Bone marrow (tissue), 2 donors: Measurements from ENCODE around the gene UTS2.

Experiments used
- DNase-seq, 2 donors: peaks; one replicate each; lab custom pipeline; 2025; lab: John Stamatoyannopoulos, UW

UTS2 gene, protein sequence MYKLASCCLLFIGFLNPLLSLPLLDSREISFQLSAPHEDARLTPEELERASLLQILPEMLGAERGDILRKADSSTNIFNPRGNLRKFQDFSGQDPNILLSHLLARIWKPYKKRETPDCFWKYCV

GRCh38 chr1:7852804-7853683 lies at the start of gene UTS2:
UTS2 (minus strand) TSS chr1:7853065; CDS start chr1:7853003, 62 bp downstream.
- no peak for DNase-seq

DNA sequence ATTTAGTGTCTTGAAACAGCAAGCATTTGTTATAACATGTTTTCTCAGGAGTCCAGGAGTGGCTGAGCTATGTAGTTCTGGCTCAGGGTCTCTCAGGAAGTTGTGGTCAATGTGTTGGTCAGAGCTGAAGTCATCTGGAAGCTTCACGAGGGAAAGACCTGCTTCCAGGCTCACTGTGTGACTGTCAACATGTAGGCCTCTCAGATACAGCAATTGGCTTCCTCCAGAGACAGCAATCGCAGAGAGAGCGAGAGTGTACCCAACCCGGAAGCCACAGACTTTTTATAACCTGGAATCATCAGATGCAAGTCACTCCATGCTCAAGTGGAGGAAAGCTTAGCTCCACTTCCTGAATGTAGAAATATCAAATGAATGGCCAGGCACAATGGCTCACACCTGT lies 46.9 kb upstream of the UTS2 start:
- no peak for DNase-seq

DNA sequence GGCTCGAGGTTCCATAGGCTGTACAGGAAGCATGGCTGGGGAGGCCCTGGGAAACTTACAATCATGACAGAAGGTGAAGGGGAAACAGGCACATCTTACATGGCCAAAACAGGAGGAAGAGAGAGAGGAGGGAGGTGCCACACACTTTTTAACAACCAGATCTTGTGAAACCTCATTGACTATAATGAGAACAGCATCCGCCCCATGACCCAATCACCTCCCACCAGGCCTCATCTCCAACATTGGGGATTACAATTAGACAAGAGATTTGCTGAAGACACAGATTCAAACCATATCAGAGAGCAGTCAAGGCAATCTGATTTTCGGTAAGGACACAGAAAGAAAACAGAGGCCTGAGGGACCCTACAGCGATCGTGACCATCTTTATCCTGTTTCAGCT lies 46.1 kb upstream of the UTS2 start:
- DNase-seq: no peak

DNA sequence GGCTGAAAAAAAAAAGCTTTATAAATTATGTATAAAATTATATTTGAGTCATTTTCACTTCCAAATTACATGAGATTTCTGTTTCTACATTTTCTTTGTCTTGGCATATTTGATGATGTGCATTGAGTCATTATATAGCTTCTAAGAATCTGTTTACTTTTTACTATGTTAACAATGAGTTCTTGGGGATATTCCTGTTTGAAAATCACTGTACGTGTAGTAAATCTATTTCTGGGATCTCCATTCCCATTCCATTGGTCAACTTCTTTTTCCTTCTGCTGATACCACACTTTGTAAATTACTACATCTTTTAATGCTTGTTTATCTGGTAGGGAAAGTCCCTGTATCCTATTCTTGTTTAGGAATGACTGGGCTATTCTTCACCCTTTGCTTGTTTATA lies 44.1 kb upstream of the UTS2 start:
- no peak for DNase-seq

GRCh38 chr1:7893529-7894180 lies 40.8 kb upstream of the UTS2 start:
- DNase-seq: no peak

DNA sequence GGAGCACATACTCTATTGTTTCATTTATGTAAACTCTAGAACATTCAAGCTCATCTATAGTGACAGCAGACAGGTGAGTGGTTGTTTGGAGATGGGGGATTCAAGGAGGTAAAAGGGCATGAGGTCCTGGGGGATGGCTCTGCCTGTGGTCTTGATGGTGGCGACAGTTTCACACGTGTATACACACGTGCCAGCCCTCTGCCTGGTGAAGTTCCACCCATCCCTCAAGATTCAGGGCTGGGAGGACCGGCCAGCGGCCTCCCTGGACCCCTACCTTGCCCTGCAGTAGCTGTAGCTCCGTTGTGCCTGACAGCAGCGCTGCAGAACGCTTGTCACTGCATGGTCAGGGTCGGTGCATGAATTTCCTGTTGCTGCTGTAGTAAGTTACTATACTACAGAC lies 38.9 kb upstream of the UTS2 start:
- no peak for DNase-seq

DNA sequence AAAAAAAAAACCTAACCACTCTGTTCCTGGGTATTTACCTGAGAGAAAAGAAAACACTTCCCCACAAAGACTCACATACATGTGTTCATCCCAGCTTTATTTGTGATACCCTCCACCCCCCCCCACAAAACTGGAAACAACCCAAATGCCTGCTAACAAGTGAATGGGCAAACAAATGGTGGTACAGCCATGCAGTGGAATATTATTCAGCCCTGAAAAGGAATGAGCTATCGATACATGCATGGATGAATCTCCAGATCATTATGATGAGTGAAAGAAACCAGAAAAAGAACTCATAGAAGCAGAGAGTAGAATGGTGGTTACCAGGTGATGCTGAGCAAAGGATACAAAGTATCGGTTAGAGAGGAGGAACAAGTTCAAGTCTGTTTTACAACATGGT lies 38.0 kb upstream of the UTS2 start:
- no peak for DNase-seq

DNA sequence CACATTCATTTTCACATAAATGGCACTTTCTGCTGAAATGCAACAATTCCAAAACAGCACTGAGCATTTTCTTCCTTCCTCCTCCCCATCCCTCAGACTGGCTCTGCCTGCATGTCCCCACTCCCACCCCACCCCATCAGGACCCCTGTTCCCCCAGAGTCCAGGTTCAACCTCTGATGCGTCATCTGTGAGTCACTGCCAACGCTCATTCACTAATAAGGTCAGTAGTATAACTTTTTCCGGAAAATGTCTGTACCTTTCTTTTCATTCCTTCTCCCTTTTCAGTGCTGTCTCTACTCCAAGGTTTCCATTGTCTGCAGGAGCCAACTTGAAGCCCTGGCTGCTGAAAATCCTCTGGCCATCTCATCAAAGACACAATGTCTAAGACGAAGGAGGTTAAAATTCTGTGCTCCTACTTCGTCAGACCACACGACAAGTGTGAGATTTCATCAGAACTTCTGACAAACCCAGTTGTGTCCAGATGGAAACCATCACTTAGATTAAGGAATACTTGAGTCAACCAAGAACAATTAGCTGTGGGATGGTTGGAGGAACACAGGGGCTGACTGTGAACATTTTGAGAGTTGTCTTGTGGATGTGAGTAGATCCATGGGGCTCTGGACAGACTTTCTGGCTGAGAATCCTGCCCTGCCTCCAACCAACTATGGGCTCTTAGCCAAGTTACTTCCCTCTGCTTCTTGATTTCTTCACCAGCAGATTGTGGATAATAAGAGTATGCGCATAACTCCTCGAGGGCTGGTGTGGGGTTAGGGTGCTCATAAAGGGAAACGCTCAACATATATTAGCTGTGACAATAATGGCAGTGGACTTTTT lies 35.6 kb upstream of the UTS2 start:
- no peak for DNase-seq

- DNase-seq: no peak
Observed at GRCh38 chr1:7886405-7886745, 33.5 kb upstream of the UTS2 start.

DNA sequence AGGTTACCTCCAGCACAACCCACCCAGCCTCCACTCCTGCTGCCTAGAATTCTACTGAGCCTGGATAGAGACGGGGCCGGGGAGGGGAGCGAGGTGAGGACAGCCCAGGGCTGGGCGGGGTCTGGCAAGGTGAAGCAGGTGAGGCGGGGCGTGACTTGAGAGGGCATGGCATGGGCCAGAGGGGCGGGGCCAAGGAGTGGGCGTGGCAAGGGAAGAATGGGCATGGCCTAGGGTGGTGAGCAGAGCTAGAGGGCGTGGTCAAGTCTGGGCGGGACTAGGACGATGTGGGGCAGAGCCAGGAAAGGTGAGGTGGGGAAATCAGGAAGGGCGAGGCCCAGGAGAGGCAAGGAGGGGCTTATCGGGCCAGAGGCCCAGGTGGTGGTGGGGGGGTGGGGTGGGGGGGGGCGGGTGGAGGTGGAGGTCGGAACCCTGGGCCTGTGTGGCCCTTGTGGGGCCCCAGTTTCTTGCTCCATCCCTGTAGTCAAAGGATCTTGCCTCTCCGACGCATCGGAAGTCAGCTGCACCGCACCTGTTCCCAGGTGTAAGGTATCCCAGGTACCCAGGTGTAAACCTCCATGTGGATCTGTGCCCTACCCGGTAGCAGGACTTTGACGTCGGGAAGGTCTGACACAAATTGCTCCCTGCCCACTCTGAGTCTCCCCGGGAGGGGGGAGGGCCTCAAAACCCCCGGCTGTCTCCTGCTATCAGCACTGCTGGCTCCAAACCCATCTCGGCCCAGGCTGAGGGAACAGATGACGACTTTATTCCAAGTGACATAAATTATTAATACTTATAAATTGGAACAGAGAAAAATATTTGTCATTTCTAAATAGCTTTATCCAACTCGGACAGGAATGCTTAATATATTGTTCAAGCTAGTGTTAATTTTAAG lies 32.9 kb upstream of the UTS2 start:
- DNase-seq: no peak

DNA sequence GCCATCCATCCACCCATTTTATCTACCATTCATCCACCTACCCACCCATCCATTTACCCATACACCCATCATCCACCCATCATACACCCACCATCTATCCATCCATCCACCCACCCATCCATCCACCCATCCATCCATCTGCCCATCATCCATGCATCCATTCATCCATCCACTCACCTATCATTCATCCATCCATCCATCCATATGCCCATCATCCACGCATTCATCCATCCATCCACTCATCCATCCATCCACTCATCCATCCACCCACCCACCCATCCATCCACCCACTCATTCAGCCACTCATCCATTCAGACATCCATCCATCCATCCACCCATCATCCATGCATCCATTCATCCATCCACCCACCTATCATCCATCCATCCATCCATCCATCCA lies 31.9 kb upstream of the UTS2 start:
- DNase-seq: no peak

GRCh38 chr1:7879228-7879627 lies 26.4 kb upstream of the UTS2 start:
- no peak for DNase-seq

DNA sequence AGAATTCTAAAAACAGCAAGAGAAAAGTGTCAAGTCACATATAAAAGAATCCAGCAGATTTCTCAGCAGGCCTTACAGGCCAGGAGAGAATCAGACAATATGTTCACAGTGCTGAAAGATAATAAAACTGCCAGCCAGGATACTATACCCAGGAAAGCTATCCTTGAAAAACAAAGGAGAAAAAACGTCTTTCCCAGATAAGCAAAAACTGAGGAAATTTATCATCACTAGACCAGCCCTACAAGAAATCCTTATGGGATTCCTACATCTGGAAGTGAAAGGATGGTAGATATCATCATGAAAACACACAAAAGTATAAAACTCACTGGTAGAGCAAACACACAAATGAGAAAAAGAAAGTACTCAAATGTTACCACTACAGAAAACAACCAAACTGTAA lies 25.2 kb upstream of the UTS2 start:
- no peak for DNase-seq

DNA sequence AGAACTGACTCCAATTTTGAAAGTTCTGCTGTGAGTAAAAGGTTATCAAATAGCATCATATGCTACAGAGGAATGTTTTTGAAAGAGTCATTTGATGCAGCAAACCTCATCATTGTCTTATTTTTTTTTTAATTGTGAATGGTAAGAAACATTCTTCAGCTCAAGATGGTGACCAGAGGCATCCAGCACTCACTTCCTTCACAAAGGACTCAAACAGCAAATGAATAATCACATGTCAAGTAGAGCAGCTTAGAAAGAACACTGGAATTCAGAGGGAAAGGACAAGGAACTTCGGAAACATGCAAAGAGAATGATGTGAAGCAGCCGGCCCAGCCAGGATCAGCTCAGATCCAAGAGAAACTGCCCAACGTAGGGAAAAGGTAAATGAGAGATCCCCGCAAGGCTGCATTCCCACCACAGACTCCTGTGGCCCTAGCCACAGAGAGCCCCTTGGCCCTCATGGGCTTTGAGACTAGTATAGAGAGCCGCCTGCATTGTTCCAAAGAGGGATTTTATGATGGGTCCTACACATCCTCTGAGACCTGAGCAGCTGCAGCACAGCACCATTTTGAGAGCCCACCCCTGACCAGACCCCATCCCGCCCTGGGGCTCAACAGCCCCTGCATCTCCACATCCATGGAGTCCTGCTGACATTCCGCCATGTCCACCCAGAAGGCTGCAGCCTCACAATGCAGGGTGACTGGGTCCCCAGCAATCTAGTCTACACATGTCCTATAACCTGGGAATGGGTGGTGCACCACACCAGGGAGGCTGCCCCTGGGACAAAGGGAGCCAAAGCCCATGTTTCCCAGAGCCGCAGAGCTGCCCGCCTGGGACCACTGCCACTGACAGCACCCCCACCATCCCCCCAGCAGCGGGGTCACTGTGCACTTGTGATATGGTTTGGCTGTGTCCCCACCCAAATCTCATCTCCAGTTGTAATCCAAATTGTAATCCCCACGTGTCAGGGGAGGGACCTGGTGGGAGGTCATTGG lies 21.2 kb upstream of the UTS2 start:
- no peak for DNase-seq

DNA sequence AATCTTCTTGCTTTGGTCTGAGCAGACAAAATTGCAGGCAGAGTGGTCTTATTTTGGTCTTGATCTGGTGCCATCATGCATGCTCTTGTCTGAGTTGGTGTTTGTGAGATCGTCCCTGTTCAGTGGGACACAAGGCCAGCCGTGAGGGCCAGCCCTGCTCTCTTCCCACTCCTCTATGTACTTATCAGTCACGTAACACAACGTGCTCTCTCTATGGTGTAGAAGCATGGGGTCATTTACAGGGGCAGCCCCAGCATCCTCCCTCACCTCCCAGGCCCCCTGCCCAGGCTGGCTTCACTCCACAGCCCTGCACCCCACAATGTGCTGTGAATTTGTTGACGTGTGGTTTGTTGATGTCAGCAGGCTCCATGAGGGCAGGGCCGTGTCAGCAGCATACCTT lies 18.3 kb upstream of the UTS2 start:
- no peak for DNase-seq

DNA sequence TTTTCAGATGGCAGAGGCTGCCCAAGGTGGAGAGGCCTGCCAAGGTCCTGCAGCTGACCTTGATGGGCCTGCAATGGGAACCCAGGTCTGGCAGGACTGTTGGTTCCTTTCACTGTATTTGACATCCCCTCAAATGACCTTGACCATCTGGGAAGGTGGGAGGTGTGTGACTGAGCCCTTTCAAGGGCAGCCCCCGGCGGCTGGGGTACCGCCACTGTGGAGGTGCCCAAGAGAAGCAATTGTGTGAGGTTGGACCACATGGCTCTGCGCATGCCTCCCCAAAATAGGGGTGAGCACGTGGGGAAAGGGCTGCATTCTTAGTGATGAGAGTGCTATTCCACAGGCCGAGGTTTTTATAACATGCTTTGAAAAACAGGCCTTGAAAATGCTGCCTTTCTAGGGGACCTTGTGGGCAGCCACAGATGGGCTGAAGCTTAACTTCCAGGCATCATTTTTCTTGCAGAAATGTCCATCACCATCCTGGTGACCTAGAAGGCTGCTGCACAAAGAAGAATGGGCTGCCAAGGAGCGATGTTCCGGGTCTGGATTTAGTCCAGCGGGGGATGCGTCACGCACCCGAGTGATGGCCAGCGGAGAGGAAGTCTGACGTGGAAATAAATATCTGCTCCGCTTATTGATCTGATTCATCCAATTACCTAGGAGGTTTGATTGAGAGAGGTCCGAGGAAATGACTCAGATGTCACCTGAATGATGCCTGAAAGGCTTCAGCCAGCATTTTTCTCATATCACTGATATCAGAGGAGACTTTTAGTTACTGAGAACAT lies 16.5 kb upstream of the UTS2 start:
- DNase-seq: no peak

DNA sequence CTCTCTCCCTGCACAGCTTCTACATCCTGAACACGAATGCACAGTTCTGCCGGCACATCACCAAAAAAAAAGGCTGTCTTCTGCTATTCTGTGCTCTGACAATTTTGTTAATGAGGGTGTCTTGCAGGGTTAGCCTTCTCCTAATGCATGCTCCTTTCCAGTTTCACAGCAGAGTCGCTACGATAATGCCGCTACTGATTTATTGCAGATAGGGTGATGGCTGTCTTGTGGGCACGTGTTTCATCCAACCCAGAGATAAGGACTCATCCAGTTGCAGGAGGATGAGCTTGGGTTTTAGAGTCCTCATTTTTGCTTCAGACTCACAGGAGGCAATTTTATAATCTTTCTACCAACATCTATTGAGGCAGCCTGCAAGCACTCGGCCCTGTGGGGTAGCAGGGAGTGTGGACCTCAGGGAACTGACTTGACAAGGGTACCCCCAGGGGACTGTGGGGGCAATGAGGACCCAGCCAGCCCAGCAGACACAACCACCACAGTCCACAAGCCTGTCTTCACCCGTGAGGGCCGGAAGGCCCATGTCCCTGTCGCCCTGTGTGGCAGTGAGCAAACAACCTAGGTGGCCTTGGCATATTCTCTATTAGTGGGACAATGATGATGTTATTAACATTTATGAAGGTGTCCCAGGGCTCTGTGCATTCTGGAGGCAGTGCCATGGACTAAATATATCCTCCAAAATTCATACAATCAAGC lies 15.4 kb upstream of the UTS2 start:
- no peak for DNase-seq

DNA sequence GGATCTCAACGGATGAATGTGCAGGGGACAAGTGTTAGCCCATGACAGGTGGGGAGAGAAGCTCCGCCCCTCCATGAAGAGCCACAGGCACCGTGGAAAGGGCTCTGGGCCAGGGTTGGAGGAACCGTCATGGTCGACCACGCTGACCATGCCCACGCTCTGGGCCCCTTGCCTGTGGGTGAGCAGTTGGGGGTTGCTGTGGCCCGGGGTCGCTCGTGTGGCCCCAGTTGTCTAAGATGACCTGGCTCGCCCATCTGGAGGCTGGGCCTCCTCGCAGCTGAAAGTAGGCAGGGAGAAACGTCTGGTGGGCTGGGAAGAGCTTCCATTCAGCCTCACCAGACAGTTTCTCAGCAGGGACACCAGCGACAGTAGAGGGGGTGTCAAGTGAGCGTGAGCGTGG lies 13.1 kb upstream of the UTS2 start:
- DNase-seq: no peak
